Coronary artery (tissue), 2 donors: Measurements from ENCODE around the gene TRIO.
A peak's percentile ranks its signal among the peaks of the same experiment; 100 is the strongest.

Experiments
- DNase-seq: peaks from one replicate; pipeline ENCODE4 v3.0.0-alpha.2; 2017; ENCODE audit warnings: low spot score
- H3K27ac ChIP-seq, 2 donors: fragments of 200-600 bp; sonication (generic); one replicate each; pipeline ENCODE4 v1.5.1; 2016 to 2019
- H3K4me3 ChIP-seq: fragments of 200-600 bp; sonication (generic); 2 replicates; pipeline ENCODE4 v1.5.1; 2016; ENCODE audit warnings: mild to moderate bottlenecking, moderate library complexity
- CTCF ChIP-seq: fragments of 200-600 bp; sonication (generic); IDR thresholded peaks from one replicate; pipeline ENCODE4 v1.5.1; 2019; ENCODE audit warnings: antibody characterized with exemption

TRIO gene

DNA sequence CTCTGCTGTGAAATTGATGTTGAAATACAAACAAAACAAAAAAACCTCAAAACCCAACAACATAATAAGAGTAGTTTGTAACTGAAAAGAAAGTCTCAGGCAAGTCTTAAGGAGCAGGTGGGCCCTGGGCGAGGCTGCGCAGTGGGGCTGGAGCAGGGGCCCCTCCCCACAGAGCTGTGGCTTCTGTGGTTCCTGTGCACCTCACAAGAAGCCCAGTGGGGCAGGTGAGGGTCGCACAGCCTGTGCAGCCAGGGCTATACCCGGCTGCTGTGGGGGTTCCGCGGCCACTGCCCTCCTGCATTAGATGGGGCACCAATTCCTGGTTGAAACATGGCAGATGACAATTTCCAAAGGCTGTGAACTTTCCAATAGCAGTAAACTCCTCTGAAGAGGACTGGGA is 75.3 kb downstream of the TRIO start:
- DNase-seq: no peak
- no peak for TF ChIP-seq CTCF
- Histone ChIP-seq H3K4me3 (no peak overlapping the region), H3K27ac (peak overlapping the region; percentile 15 to 50)

DNA sequence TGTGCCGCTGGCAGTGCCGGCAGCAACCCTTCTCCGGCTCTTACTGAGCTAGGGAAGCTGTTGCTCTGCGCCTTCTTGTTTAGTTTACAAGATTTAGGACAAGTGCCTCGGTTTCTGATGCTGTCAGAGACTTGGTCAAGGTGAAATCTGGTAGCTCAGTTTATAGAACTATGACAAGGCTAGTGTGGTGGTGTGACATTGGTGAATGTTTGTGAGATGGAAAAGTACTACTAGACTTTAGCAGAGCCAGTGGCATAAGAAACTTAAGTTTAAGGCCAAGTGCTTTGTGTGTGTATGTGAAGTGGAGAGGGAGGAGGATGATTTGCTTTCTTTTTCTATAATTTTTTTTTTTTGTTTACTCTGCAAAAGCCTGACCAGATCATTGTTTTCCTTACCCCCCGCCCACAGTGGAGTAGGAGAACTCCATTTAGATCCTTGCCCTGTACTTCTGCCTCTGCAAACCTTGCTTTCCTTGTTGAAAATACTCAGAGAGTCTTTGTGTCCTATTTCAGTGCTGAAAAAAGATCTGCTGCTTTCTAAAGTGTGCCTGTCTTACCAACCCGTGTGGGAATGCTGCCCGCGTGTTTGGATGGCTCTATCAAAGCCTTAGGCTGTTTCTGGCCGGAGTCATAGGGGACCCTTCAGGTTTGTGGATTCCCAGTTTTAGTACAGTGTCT is 75.9 kb downstream of the TRIO start:
- Histone ChIP-seq H3K4me3 (no peak overlapping the region), H3K27ac (peak overlapping the region; percentile 50)
- TF ChIP-seq CTCF: no peak
- DNase-seq: no peak

DNA sequence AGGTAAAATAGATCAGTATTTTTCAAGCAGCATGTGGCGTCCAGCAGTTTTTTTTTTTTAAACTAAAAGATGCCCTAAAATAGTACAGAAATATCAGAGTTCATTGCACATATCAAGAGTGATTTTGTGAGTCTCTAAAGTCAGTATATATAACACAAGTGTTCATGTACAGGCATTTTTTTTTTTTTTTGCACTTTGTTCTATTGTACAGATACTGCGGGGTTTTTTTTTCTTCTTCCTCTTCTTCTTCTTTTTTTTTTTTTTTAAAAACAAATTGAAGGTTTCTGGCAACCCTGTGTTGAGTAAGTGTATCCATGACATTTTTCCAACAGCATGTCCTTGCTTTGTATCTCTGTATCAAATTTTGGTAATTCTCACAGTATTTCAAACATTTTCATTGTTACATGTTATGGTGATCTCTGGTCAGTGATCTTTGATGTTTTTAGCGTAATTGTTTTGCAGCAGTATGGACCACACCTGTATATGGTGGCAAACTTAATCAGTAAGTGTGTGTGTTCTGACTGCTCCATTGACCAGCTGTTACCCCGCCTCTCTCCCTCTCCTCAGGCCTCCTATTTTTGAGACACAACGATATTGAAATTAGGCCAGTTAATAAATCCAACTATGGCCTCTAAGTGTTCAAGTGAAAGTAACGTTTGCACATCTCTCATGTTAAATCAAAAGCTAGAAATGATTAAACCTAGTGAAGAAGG is 76.8 kb downstream of the TRIO start:
- H3K4me3 ChIP-seq: no peak overlapping the region
- no peak for DNase-seq
- TF ChIP-seq CTCF: no peak
- no peak overlapping the region for H3K27ac ChIP-seq

GRCh38 chr5:14220642-14221041 is 77.5 kb downstream of the TRIO start:
- Histone ChIP-seq H3K27ac (no peak overlapping the region), H3K4me3 (no peak overlapping the region)
- TF ChIP-seq CTCF: no peak
- no peak for DNase-seq

- Histone ChIP-seq H3K4me3 (no peak overlapping the region), H3K27ac (no peak overlapping the region)
- DNase-seq: no peak
- no peak for TF ChIP-seq CTCF
These were observed 78.6 kb downstream of the TRIO start for GRCh38 chr5:14221732-14222131.

- no peak for TF ChIP-seq CTCF
- DNase-seq: no peak
- Histone ChIP-seq H3K4me3 (no peak overlapping the region), H3K27ac (no peak overlapping the region)
These were observed 79.1 kb downstream of the TRIO start for GRCh38 chr5:14222206-14222605.

- Histone ChIP-seq H3K27ac (no peak overlapping the region), H3K4me3 (no peak overlapping the region)
- DNase-seq: no peak
- no peak for TF ChIP-seq CTCF
These were observed 80.2 kb downstream of the TRIO start for GRCh38 chr5:14223372-14223771.
